Measurements from ENCODE around the gene MAG.

- TF ChIP-seq TCF12 (IDR thresholded peaks at IDR 0.05; ENCODE audit: low read depth, low read length) (no peak), EP300 (IDR thresholded peaks at IDR 0.05; ENCODE audit: borderline replicate concordance in 1 of 2, low read depth in 2 of 2, low read length in 2 of 2) (no peak), CREB1 (IDR thresholded peaks at IDR 0.05) (no peak), CTCF (IDR thresholded peaks at IDR 0.05; ENCODE audit: control extremely low read depth in 1 of 3, insufficient read depth in 1 of 3, low read depth in 1 of 3, low read length in 3 of 3) (no peak), ATF2 (IDR thresholded peaks at IDR 0.05; ENCODE audit: low read length) (no peak), KDM5A (IDR thresholded peaks at IDR 0.05; ENCODE audit: low read length) (no peak), ATF3 (IDR thresholded peaks at IDR 0.05; ENCODE audit: insufficient read depth, low read depth, low read length) (no peak), POLR2A (IDR thresholded peaks at IDR 0.05; ENCODE audit: control extremely low read depth in 1 of 2, low read depth in 2 of 2, low read length in 2 of 2) (no peak), BRCA1 (IDR thresholded peaks at IDR 0.05; ENCODE audit: low read depth, low read length) (no peak), TAF1 (IDR thresholded peaks at IDR 0.05; ENCODE audit: low read depth, low read length) (no peak), ASH2L (IDR thresholded peaks at IDR 0.05; ENCODE audit: low read length) (no peak), E2F6 (IDR thresholded peaks at IDR 0.05) (no peak), EGR1 (IDR thresholded peaks at IDR 0.05; ENCODE audit: borderline replicate concordance, low read depth, low read length) (no peak), CEBPB (IDR thresholded peaks at IDR 0.05; ENCODE audit: low read depth, low read length) (no peak)
Measured at GRCh38 chr19:35353635-35354034, 61.7 kb downstream of the MAG start.

Data from H1 (cell line).